ENCODE measurements around the gene EYA2.
A peak's percentile ranks its signal among the peaks of the same experiment; 100 is the strongest.

EYA2 gene

DNA sequence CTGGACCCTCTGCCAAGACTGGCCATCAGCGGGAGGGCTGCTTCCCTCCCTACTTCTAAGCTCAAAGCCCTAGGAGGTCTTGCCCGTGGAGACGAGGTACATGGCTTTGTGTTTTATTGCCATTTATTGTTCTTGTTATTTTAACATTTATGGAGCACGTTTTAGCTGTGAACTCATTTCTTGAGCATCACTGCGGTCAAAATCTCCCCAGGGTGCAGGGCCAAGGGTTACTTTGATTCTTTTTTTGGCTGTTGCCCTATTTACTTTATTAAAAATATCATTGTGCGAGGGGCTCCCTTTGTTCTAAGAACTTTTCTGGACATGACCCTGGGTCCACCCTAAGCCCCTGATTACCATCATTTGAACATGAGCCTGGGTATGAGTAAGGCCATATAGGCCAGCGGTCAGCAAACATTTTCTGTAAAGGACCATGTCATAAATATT, 51.6 kb downstream of the EYA2 start:
- ChIA-PET POLR2A (no interaction called here), CTCF (no interaction called here)
- TF ChIP-seq, protein P1, sequence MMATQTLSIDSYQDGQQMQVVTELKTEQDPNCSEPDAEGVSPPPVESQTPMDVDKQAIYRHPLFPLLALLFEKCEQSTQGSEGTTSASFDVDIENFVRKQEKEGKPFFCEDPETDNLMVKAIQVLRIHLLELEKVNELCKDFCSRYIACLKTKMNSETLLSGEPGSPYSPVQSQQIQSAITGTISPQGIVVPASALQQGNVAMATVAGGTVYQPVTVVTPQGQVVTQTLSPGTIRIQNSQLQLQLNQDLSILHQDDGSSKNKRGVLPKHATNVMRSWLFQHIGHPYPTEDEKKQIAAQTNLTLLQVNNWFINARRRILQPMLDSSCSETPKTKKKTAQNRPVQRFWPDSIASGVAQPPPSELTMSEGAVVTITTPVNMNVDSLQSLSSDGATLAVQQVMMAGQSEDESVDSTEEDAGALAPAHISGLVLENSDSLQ (IDR thresholded peaks at IDR 0.05): no peak
- TF ChIP-seq ARNT (IDR thresholded peaks at IDR 0.05): peak; percentile 83
- DNase-seq (ENCODE audit: extremely low spot score): no peak

- POLR2A ChIA-PET: no interaction called here
- CTCF ChIA-PET: no interaction called here
- no peak for TF ChIP-seq FOXM1 (IDR thresholded peaks at IDR 0.05; ENCODE audit: borderline replicate concordance)
- TF ChIP-seq, protein P1 (IDR thresholded peaks at IDR 0.05): no peak
These were observed 52.2 kb downstream of the EYA2 start for GRCh38 chr20:46946796-46947195.

DNA sequence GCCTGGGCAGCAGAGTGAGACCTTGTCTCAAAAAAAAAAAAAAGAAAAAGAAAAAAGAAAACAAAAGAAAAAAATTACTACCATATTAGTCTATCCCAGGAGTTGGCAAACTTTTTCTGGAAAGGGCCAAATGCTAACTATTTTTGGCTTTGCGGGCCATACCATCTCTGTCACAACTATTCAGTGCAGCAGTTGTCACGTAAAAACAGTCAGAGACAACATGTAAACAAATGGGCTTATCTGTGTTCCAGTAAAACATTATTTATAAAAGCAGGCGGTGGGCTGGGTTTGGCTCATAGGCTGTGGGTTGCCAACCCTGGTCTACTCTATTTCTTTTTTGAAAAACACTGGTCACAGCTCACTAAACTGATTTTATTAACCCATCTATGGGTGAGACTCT, 53.4 kb downstream of the EYA2 start:
- POLR2A ChIA-PET: no interaction called here
- TF ChIP-seq ZNF384 (IDR thresholded peaks at IDR 0.05) (peak; percentile 33; the same call in 1 of the 2 replicates), FOXK2 (IDR thresholded peaks at IDR 0.05) (no peak)
- CTCF ChIA-PET: interaction anchor here (0.6 kb wide), 1 partner anchor 28 kb away, joined by 3 read pairs; no protein-coding TSS in a partner anchor
- DNase-seq (ENCODE audit: extremely low spot score): no peak

More at GRCh38 chr20:46946796-46947195, 52.2 kb downstream of the EYA2 start:
- DNase-seq (ENCODE audit: extremely low spot score): no peak

DNA sequence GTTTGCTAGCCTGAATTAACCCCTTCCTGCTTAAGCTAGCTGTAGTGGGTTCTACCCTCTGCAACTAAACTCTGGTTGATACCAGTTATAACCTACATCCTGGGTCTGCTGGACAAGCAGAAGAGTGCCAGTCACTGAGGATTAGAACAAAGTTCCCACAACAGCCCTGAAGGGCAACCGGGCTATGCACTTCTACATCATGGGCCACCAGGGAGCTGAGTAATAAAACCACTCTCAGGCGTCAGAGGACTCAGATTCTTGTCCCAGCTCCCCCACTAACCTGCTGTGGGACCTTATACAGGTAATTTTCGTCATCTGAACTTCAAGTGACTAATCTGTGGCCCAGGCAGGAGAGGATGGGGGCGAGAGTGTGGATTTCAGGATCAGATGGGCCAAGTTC, 56.8 kb downstream of the EYA2 start:
- POLR2A ChIA-PET: no interaction called here
- CTCF ChIA-PET: no interaction called here
- TF ChIP-seq L3MBTL2 (conservative IDR thresholded peaks at IDR 0.05) (no peak), BHLHE40 (IDR thresholded peaks at IDR 0.05; ENCODE audit: borderline replicate concordance) (no peak), LEF1 (IDR thresholded peaks at IDR 0.05; ENCODE audit: borderline replicate concordance) (no peak), CTBP1 (IDR thresholded peaks at IDR 0.05; ENCODE audit: borderline replicate concordance) (no peak), ARNT (IDR thresholded peaks at IDR 0.05) (no peak), TARDBP (IDR thresholded peaks at IDR 0.05) (no peak), HDGF (IDR thresholded peaks at IDR 0.05; ENCODE audit: borderline replicate concordance) (no peak), SP1 (IDR thresholded peaks at IDR 0.05) (no peak), FOXA1 (IDR thresholded peaks at IDR 0.05) (no peak), ZNF384 (IDR thresholded peaks at IDR 0.05) (no peak), FOXM1 (IDR thresholded peaks at IDR 0.05; ENCODE audit: borderline replicate concordance) (no peak), FOXK2 (IDR thresholded peaks at IDR 0.05) (no peak), SUZ12 (IDR thresholded peaks at IDR 0.05) (no peak), NFRKB (IDR thresholded peaks at IDR 0.05) (no peak), ELF4 (IDR thresholded peaks at IDR 0.05) (no peak)
- TF ChIP-seq, protein P1 (IDR thresholded peaks at IDR 0.05): no peak
- DNase-seq (ENCODE audit: extremely low spot score): no peak

GRCh38 chr20:46951840-46952497, 57.3 kb downstream of the EYA2 start:
- DNase-seq (ENCODE audit: extremely low spot score): no peak
- CTCF ChIA-PET: no interaction called here
- TF ChIP-seq ZNF384 (IDR thresholded peaks at IDR 0.05): no peak
- TF ChIP-seq BHLHE40 (IDR thresholded peaks at IDR 0.05; ENCODE audit: borderline replicate concordance): no peak
- TF ChIP-seq ARNT (IDR thresholded peaks at IDR 0.05): no peak
- POLR2A ChIA-PET: no interaction called here

GRCh38 chr20:46953596-46953995, 59.0 kb downstream of the EYA2 start:
- CTCF ChIA-PET: no interaction called here
- POLR2A ChIA-PET: no interaction called here
- TF ChIP-seq HDGF (IDR thresholded peaks at IDR 0.05; ENCODE audit: borderline replicate concordance): no peak
- TF ChIP-seq, protein P1 (IDR thresholded peaks at IDR 0.05): no peak
- TF ChIP-seq NFRKB (IDR thresholded peaks at IDR 0.05): no peak
- DNase-seq (ENCODE audit: extremely low spot score): no peak

DNA sequence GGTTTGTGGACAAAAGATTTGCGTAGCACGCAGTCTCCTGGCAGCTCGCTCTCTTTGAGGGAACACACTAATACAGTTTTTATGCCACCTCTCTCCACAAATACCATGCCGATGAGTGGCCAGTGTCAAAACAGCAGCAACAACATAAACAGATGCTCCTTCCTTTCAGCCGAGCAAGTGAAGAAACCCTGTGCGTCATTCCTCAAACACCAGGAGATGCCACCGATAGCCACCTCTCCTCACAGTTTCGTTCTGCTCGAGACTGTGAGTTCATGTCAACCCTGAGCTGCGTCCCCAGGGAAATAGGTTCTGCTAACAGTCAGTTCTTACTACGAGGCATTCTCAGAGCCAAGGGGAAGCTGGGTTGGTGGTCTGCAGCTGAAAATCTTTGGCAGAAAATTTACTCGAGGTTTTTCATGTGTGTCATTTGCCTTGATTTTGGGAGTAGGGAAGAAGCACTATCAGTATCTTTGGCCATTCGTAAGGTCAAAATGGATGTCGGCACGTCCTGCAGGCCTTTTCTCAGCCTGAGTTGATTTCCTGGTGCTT, 59.9 kb downstream of the EYA2 start:
- POLR2A ChIA-PET: no interaction called here

More for the DNA sequence above, 59.9 kb downstream of the EYA2 start:
- CTCF ChIA-PET: no interaction called here
- no peak for DNase-seq (ENCODE audit: extremely low spot score)
- TF ChIP-seq FOXA1 (IDR thresholded peaks at IDR 0.05) (no peak), FOXM1 (IDR thresholded peaks at IDR 0.05; ENCODE audit: borderline replicate concordance) (no peak), BHLHE40 (IDR thresholded peaks at IDR 0.05; ENCODE audit: borderline replicate concordance) (no peak), TARDBP (IDR thresholded peaks at IDR 0.05) (no peak), LEF1 (IDR thresholded peaks at IDR 0.05; ENCODE audit: borderline replicate concordance) (no peak), FOXK2 (IDR thresholded peaks at IDR 0.05) (no peak), ELF4 (IDR thresholded peaks at IDR 0.05) (no peak), CTBP1 (IDR thresholded peaks at IDR 0.05; ENCODE audit: borderline replicate concordance) (no peak), ARNT (IDR thresholded peaks at IDR 0.05) (no peak), HDGF (IDR thresholded peaks at IDR 0.05; ENCODE audit: borderline replicate concordance) (no peak), NFRKB (IDR thresholded peaks at IDR 0.05) (no peak), SUZ12 (IDR thresholded peaks at IDR 0.05) (no peak), L3MBTL2 (conservative IDR thresholded peaks at IDR 0.05) (no peak), ZNF384 (IDR thresholded peaks at IDR 0.05) (no peak), SP1 (IDR thresholded peaks at IDR 0.05) (no peak)
- TF ChIP-seq, protein P1 (IDR thresholded peaks at IDR 0.05): no peak

Data from HEK293T (cell line).